ENCODE results near the gene WDR18.

Gene WDR18

GRCh38 chr19:954272-954671 is 29.9 kb upstream of the WDR18 start:
- no peak for TF ChIP-seq SIN3A (IDR thresholded peaks at IDR 0.05; ENCODE audit: borderline replicate concordance, insufficient read depth, low read length)
- no peak for TF ChIP-seq REST (IDR thresholded peaks at IDR 0.05; ENCODE audit: insufficient read depth in 1 of 2, low read depth in 2 of 2, low read length in 2 of 2)
- no peak for TF ChIP-seq TAF1 (IDR thresholded peaks at IDR 0.05; ENCODE audit: borderline replicate concordance, insufficient read depth, low read length)
- TF ChIP-seq POLR2AphosphoS5 (IDR thresholded peaks at IDR 0.05; ENCODE audit: low read depth, low read length) = no peak
- no peak for TF ChIP-seq FOXP2 (optimal IDR thresholded peaks at IDR 0.05; ENCODE audit: borderline replicate concordance, extremely low read depth, extremely low read length, insufficient read depth)

DNA sequence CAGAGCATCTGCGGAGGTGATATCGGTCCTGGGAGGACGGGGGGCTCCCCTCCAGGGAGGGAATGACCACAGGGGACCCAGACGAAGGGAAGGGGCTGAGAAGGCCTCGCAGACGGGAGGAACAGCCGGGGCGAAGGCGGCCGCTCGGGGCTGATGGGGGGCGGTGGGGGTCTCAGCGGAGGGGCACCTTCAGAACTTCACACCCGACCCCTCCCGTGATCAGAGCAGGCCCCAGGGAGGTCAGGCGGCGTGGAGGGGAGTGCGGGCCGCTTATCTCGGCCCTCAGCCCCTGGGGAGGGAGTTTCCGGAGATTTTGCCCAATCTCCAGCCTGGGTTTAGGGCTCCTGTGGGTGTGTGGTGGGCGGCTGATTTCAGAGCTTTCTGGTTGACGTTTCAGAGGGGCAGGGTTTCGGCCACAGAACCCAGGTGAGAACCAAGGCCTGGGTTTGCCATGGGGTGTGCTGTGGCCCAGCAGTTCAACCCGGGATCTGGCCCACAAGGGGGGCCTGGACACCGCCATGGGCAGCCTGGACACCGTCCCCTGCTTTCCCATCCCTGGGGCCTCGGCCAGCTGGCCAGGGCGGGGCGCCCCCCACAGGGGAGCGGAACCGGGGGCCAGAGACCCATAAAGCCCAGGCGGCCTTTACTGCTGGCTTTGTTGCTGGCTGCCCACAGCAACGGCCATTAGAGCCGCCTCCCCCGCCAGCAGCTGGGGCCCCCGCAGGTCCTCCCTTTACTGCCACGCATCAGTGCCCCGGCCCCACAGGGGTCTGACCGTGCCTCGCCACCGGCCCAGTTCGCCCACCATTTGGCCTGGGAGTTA is 29.3 kb upstream of the WDR18 start:
- no peak for TF ChIP-seq SIN3A (IDR thresholded peaks at IDR 0.05; ENCODE audit: borderline replicate concordance, insufficient read depth, low read length)
- no peak for TF ChIP-seq TAF1 (IDR thresholded peaks at IDR 0.05; ENCODE audit: borderline replicate concordance, insufficient read depth, low read length)
- TF ChIP-seq REST (IDR thresholded peaks at IDR 0.05; ENCODE audit: insufficient read depth in 1 of 2, low read depth in 2 of 2, low read length in 2 of 2) = no peak
- TF ChIP-seq FOXP2 (optimal IDR thresholded peaks at IDR 0.05; ENCODE audit: borderline replicate concordance, extremely low read depth, extremely low read length, insufficient read depth) = no peak
- TF ChIP-seq POLR2AphosphoS5 (IDR thresholded peaks at IDR 0.05; ENCODE audit: low read depth, low read length) = no peak

DNA sequence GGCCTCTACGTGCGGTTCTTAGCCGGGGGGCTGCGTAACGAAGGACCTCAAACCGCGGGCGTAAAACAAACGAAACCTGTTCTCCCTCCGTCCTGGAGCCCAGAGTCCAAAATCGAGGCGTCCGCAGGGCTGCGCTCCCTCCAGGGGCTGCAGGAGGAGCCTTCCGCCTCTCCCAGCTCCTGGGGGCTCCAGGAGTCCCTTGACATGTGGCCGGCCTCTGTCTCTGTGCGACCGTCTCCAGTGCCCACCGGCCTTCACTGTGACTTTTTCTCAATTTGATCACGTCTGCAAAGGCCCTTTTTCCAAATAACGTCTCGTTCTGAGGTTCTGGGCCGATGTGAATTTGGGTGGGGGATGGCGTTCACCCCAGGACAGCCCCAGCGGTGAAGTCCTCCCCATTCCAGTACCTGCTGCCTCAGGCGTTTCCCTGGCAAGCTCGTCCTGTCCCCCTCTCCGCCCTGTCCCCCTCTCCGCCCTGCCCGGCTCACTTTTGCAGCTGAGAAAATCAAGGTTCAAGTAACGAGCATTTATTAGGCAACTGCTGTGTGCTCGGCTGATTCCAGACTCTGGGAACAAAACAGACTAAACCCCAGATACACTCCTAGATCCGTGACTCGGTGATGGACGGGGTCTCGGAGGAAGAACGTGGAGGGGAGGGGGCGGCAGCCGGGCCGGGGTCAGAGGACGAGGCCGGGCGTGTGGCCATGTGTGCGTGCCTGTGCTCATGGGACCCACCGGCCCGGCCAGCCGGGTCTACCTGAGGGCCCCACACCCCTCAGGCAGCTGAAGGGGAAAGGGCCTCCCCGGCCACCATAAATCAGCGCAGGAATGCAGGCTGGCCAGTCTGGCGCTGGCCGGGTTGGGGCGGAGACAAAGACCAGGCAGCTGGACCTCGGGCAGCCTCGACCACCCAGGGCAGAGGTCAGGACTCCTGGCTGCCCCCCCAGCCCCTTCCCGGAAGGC is 28.1 kb upstream of the WDR18 start:
- TF ChIP-seq POLR2AphosphoS5 (IDR thresholded peaks at IDR 0.05; ENCODE audit: low read depth, low read length) (no peak), TAF1 (IDR thresholded peaks at IDR 0.05; ENCODE audit: borderline replicate concordance, insufficient read depth, low read length) (no peak), SIN3A (IDR thresholded peaks at IDR 0.05; ENCODE audit: borderline replicate concordance, insufficient read depth, low read length) (no peak), FOXP2 (optimal IDR thresholded peaks at IDR 0.05; ENCODE audit: borderline replicate concordance, extremely low read depth, extremely low read length, insufficient read depth) (no peak), REST (IDR thresholded peaks at IDR 0.05; ENCODE audit: insufficient read depth in 1 of 2, low read depth in 2 of 2, low read length in 2 of 2) (no peak)

- no peak for TF ChIP-seq FOXP2 (optimal IDR thresholded peaks at IDR 0.05; ENCODE audit: borderline replicate concordance, extremely low read depth, extremely low read length, insufficient read depth)
Measured at GRCh38 chr19:956766-957440, 27.2 kb upstream of the WDR18 start.
